CD4-positive, alpha-beta T cell treated with Interleukin-15 for 4 hours (primary cell): ENCODE data around the gene AP3B2.
"Not testable (repeated sequence)": the region's sequence is repeated elsewhere in the genome, so short reads cannot be mapped to it uniquely, and the experiment has no call there.

Source experiments
- DNase-seq: peaks from one replicate; pipeline ENCODE4 v3.0.0-alpha.2; 2020; ENCODE audit warnings: low spot score

The AP3B2 gene

DNA sequence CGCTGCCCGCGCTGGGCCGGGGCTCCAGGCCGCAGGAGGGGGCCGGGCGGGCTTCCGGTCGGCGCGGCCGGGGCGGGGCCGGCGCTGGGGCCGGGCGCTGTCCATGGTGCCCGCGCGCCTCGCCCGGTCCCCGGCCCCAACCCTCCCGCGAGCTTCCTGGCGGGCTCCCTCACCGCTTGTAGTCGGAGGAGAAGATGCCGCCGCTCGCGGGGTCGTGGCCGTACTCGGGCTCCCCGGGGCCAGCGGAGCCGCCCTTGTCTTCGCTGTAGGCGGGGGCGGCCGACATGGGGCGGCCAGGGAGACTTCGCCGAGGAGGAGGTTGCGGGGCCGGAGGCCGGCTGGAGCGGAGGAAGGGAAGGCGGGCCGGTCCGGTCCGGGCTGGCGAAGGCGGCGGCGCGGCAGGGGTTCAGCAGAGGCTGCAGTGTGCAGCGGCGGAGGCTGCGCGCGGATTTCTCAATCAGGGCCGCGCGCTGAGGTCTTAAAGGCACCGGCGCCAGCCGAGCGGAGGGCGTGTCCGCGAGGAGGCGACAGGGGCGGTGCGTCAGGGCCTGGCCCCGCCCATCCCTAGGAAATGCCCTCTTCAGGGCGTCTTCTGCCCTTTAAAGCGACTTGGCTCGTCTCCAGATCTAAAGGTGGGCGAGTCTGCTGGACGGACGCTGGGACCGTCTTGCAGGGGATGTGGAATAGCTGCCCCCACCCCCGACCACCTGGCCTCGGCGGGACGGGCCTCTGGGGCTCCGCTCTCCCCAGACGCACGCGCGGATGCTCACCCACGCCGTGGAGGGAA, at the start of gene AP3B2:
Gene AP3B2 (minus strand): TSS at position 455 of the 787 bp plus-strand sequence. CDS start 169 bp downstream, at position 286.
- peak; percentile 60 for DNase-seq

DNA sequence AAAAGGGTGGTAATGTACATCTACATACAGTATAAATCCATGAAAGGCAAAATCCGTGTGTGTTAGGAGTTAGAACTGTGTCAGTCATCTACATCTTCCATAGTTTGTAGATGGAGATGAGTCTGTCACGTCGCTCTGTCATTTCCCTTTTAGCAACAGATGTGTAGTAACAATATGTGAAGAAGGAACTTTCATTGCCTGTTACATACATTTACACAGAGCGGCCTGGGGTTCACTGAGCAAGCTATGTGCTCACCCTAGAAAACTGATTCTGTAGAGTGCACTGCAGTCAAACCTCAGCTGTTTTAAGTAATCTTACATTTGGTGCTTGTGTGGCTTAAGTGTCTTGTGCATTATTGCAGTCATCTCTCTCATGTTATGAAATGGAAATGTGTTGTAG, 41.6 kb upstream of the AP3B2 start:
- no peak for DNase-seq

- DNase-seq, result no peak
Measured at GRCh38 chr15:82750831-82751180, 41.1 kb upstream of the AP3B2 start.

DNA sequence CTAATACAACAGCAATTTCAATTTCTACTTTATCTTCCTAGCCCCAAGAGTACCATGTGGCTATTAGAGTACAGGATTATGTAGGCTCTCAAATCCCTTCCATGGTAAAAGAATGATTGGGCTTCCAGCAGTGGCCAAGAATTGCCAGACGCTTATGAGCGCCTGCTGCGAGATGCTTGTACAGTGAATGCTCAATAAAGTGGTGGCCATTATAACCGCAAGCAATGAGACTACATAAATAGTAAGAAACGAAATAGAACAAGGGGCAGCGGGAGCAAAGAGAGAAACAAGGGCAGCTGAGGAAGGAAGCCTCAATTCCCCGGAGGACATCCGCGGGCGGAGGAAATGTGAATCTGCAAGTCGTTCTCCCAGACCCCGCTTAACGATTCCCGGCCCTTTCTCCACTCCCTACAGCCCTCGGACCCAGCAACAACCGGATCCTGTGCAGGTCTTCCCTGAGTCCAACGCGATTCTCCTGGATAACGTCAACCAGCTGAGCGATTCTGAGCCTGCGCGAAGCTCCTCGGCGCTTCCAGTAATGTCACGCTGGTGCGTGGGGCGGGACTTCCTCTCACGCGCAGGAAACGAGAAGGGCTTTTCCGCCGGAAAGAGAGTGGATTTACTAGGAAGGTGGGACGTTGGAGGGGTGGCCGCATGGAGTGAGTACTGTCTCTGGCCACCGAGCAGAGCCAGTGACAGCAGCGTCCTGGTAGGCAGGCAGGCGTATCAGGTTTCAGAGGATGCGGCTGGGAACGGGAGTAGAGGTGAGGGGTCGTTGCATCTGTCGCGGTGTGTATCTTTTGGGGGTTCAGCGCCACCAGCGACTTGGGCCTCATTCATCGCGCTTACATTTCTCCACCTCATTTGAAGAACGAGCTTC, 40.5 kb upstream of the AP3B2 start:
- DNase-seq, result peak; percentile 84

- DNase-seq, result no peak
Measured at GRCh38 chr15:82748315-82748714, 38.6 kb upstream of the AP3B2 start.

- DNase-seq, result no peak
Measured at GRCh38 chr15:82743810-82744209, 34.1 kb upstream of the AP3B2 start.

- DNase-seq, result no peak
Measured at GRCh38 chr15:82742134-82742533, 32.5 kb upstream of the AP3B2 start.

DNA sequence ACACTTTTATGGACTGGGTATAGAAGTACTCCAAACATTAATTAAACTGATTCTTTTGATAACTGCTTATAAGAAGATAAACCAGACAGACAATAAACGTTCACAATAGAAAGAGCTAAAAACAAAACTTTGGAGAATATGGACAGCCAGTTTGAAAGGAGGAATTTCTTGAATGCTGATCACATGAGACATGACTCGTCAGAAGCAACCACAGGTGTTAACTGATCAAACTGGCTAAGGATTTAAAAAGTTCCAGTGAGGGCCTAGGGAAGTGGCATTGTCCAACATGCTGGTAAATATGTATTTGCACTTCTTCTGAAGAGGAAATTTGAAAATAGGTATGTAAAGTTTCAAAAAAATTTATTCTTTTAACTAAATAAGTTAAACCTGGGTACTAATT, 29.4 kb upstream of the AP3B2 start:
- no peak for DNase-seq

GRCh38 chr15:82737975-82738374, 28.3 kb upstream of the AP3B2 start:
- DNase-seq, result no peak

- DNase-seq, result no peak
Measured at GRCh38 chr15:82731527-82731926, 21.9 kb upstream of the AP3B2 start.

- no peak for DNase-seq
Measured at GRCh38 chr15:82730022-82730530, 20.4 kb upstream of the AP3B2 start.

DNA sequence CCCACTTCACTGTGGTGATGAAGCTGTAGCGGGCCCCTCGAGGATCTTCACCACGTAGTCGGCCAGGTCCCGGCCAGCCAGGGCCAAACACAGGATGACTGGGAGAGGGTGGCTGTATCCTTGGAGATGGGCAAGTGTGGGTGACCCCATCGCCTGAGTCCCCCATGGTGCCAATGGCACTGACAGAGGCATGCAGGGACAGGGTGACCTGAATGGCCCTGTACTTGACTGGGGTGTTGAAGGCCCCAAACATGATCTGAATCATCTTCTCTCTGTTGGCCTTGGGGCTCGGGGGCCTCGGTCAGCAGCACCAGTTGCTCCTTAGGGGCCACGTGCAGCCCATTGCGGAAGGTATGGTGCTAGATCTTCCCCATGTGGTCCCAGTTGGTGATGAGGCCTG, 17.1 kb upstream of the AP3B2 start:
- DNase-seq, result no peak

- no peak for DNase-seq
Measured at GRCh38 chr15:82715003-82715402, 5.3 kb upstream of the AP3B2 start.

- DNase-seq, result no peak
Measured at GRCh38 chr15:82714016-82714415, 4.3 kb upstream of the AP3B2 start.

DNA sequence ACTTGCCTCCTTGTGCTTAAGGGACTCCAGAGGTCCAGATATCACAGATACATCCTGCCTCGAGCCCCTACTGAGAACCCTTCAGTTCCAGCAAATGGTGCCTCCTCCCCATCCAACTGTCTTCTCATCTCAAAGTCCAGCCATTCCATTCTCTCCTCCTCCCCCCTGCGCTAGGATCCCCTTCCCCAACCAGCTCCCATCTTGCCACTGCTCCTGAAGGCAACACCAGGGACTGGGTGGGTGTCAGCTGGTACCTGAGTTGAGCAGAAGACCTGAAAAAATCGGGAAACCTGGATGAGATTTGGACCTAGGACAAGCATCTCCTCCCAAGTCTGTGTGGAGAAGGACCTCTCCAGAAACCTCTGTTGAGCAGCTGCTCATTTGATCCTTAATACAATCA, 2.4 kb upstream of the AP3B2 start:
- no peak for DNase-seq

- no peak for DNase-seq
Measured at GRCh38 chr15:82710926-82711490, 1.3 kb upstream of the AP3B2 start.

DNA sequence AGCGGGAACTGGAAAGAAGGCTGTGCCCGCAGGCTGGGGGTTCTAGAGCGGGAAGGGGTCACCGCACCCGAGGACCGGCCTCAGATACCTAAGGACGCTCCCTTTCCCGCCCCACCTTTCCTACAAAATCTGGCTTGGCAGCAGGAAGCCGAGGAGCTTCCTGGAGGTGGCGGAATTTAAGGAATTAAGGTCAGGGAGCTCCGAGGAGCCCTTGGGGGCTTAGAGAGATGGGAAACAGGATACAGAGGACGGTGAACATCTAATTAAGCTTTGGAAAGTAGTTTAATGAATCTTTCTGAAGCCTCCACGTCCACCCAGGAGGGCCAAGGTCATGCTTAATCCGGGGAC, 507 bp upstream of the AP3B2 start:
- DNase-seq, result no peak

- DNase-seq, result no peak
Measured at GRCh38 chr15:82709081-82709420, 624 bp downstream of the AP3B2 start.

DNA sequence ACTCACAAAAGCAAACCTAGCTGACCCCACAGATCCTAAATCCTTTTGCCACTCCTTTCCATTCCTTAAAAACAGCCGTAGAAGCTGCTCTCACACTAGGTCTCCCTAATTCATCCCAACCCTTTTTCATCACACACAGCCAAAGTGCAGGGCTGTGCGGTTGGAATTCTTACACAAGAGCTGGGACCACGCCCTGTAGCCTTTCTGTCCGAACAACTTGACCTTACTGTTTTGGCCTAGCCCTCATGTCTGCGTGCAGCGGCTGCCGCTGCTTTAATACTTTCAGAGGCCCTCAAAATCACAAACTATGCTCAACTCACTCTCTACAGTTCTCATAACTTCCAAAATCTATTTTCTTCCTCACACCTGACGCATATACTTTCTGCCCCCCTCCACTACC, 3.8 kb downstream of the AP3B2 start:
- DNase-seq, result not testable (repeated sequence)

DNA sequence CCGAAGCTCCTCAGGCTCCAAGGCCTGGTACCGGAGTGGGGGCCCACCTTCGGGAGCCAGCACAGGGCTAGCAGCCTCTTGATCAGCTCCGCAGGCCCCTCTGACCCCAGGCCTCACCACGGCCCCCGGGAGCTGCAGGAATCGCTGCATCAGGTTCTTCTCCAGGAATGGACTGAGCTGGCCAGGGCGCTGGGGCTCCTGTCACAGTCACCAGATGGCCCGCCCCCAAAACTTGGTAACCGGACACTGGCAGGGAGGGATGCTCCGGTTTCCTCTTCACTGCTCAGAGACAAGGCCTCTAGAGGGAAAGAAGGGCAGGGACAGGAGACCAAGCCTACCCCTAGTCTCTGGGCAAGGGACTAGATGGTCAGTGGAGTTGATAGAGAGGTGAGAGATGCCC, 9.9 kb downstream of the AP3B2 start:
- no peak for DNase-seq

GRCh38 chr15:82698711-82699345, 10.8 kb downstream of the AP3B2 start:
- DNase-seq, result no peak

DNA sequence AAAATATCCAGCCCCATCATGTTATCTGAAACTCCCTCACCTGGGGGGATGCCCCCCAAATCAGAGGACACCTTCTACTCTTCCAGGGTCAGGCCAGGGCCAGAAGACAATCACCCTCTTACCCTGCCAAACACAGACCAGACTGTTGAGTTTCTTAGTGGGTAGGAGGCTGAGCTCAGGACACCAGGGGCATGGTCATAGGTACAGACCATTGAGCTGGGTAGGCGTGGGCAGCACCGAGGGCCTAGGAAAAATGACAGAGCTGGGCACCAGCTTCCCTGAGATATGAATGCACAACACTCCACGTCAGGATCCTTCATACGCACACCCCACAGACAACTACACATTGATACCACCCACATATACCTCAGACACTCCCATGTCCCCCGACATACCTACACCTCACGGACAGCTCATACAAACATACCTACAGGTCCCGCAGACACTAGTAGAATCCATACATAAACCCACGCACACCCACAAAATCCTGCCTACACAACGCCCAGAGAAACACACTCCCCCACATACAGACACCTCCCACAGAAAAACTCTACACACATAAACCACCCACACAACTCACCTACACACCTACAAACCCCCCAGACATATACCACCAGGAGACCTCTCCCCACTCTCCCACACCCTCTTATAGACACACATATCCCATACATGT, 11.8 kb downstream of the AP3B2 start:
- no peak for DNase-seq
